IgD-negative memory B cell (primary cell): ENCODE results near the gene POU2F2. TPM values are rescaled to one million over a fixed set of nuclear protein-coding genes. Genes with fewer than 3 reads are reported as not detected.

Experiments used
- H3K27ac Mint-ChIP-seq, 3 donors: one replicate each; pipeline ENCODE4 v1.8.0; 2020 to 2022; ENCODE audit warnings: mild to moderate bottlenecking in 3 of 3, mixed read lengths in 3 of 3, moderate library complexity in 1 of 3
- H3K27me3 Mint-ChIP-seq: one replicate; pipeline ENCODE4 v1.8.0; 2021; ENCODE audit warnings: mixed read lengths
- H3K36me3 Mint-ChIP-seq: one replicate; pipeline ENCODE4 v1.8.0; 2020; ENCODE audit warnings: mild to moderate bottlenecking, mixed read lengths
- H3K4me1 Mint-ChIP-seq, 3 donors: one replicate each; pipeline ENCODE4 v1.8.0; 2020 to 2022; ENCODE audit warnings: mixed read lengths in 3 of 3, mild to moderate bottlenecking in 1 of 3
- H3K4me3 Mint-ChIP-seq, 4 donors: one replicate each; pipeline ENCODE4 v1.8.0; 2020 to 2022; ENCODE audit warnings: mild to moderate bottlenecking in 4 of 4, mixed read lengths in 4 of 4, moderate library complexity in 3 of 4
- H3K9me3 Mint-ChIP-seq, 3 donors: one replicate each; pipeline ENCODE4 v1.8.0; 2020 to 2021; ENCODE audit warnings: mixed read lengths in 3 of 3, mild to moderate bottlenecking in 1 of 3
- polyA plus RNA-seq: library from polyadenylated mRNA; unstranded; fragments of 300-500 nt; fragmentation: Illumina TruSeq; gene quantifications from one replicate; pipeline ENCODE4 v1.2.3, GENCODE V29; 2021

POU2F2 gene
- polyA plus RNA-seq, 1 donor from 2014 or later, result 89.1 TPM

GRCh38 chr19:42066075-42066754 lies 66.0 kb downstream of the POU2F2 start:
- no peaks in the 10 kb centered on the region for H3K9me3 Mint-ChIP-seq
- no peaks in the 10 kb centered on the region for H3K4me1 Mint-ChIP-seq
- peaks cover 18% of the 10 kb centered on the region for H3K27me3 Mint-ChIP-seq
- no peaks in the 10 kb centered on the region for H3K36me3 Mint-ChIP-seq
- H3K27ac Mint-ChIP-seq, result no peak overlapping the region
- H3K4me3 Mint-ChIP-seq, result no peak overlapping the region

- peaks cover 17% of the 10 kb centered on the region for H3K27me3 Mint-ChIP-seq
- H3K36me3 Mint-ChIP-seq, result no peaks in the 10 kb centered on the region
- H3K27ac Mint-ChIP-seq, result no peak overlapping the region
- H3K9me3 Mint-ChIP-seq, result no peaks in the 10 kb centered on the region
- H3K4me1 Mint-ChIP-seq, result no peaks in the 10 kb centered on the region
- H3K4me3 Mint-ChIP-seq, result no peak overlapping the region
Measured at GRCh38 chr19:42065511-42065910, 66.7 kb downstream of the POU2F2 start.

GRCh38 chr19:42065051-42065450 lies 67.2 kb downstream of the POU2F2 start:
- H3K9me3 Mint-ChIP-seq, result no peaks in the 10 kb centered on the region
- H3K27me3 Mint-ChIP-seq, result peaks cover 17% of the 10 kb centered on the region
- H3K36me3 Mint-ChIP-seq, result no peaks in the 10 kb centered on the region
- no peak overlapping the region for H3K27ac Mint-ChIP-seq
- no peaks in the 10 kb centered on the region for H3K4me1 Mint-ChIP-seq
- no peak overlapping the region for H3K4me3 Mint-ChIP-seq

- Mint-ChIP-seq H3K4me3 (no peak overlapping the region), H3K9me3 (no peaks in the 10 kb centered on the region), H3K36me3 (no peaks in the 10 kb centered on the region), H3K27ac (no peak overlapping the region), H3K27me3 (peaks cover 20% of the 10 kb centered on the region), H3K4me1 (no peaks in the 10 kb centered on the region)
Measured at GRCh38 chr19:42064432-42064831, 67.8 kb downstream of the POU2F2 start.

GRCh38 chr19:42062381-42062780 lies 69.9 kb downstream of the POU2F2 start:
- peaks cover 20% of the 10 kb centered on the region for H3K27me3 Mint-ChIP-seq
- no peaks in the 10 kb centered on the region for H3K36me3 Mint-ChIP-seq
- peak overlapping the region in 1 of 4 donors; percentile 36 for H3K4me3 Mint-ChIP-seq
- no peak overlapping the region for H3K27ac Mint-ChIP-seq
- H3K9me3 Mint-ChIP-seq, result no peaks in the 10 kb centered on the region
- no peaks in the 10 kb centered on the region for H3K4me1 Mint-ChIP-seq

- no peaks in the 10 kb centered on the region for H3K9me3 Mint-ChIP-seq
- no peaks in the 10 kb centered on the region for H3K4me1 Mint-ChIP-seq
- peaks cover 15% of the 10 kb centered on the region for H3K27me3 Mint-ChIP-seq
- no peak overlapping the region for H3K27ac Mint-ChIP-seq
- no peak overlapping the region for H3K4me3 Mint-ChIP-seq
- H3K36me3 Mint-ChIP-seq, result no peaks in the 10 kb centered on the region
Measured at GRCh38 chr19:42060117-42060516, 72.1 kb downstream of the POU2F2 start.

GRCh38 chr19:42059196-42059595 lies 73.0 kb downstream of the POU2F2 start:
- Mint-ChIP-seq H3K27me3 (peaks cover 15% of the 10 kb centered on the region), H3K9me3 (no peaks in the 10 kb centered on the region), H3K4me1 (no peaks in the 10 kb centered on the region), H3K27ac (peak overlapping the region in 1 of 3 donors; percentile 44), H3K4me3 (no peak overlapping the region), H3K36me3 (no peaks in the 10 kb centered on the region)

- H3K4me1 Mint-ChIP-seq, result no peaks in the 10 kb centered on the region
- H3K27ac Mint-ChIP-seq, result no peak overlapping the region
- H3K36me3 Mint-ChIP-seq, result no peaks in the 10 kb centered on the region
- H3K27me3 Mint-ChIP-seq, result peaks cover 12% of the 10 kb centered on the region
- H3K4me3 Mint-ChIP-seq, result no peak overlapping the region
- H3K9me3 Mint-ChIP-seq, result no peaks in the 10 kb centered on the region
Measured at GRCh38 chr19:42057846-42058245, 74.4 kb downstream of the POU2F2 start.

GRCh38 chr19:42054205-42054604 lies 78.0 kb downstream of the POU2F2 start:
- H3K9me3 Mint-ChIP-seq, result no peaks in the 10 kb centered on the region
- no peaks in the 10 kb centered on the region for H3K36me3 Mint-ChIP-seq
- no peak overlapping the region for H3K4me3 Mint-ChIP-seq
- H3K4me1 Mint-ChIP-seq, result peaks cover 0 to 3% (median under 1%) of the 10 kb centered on the region in 3 donors
- H3K27me3 Mint-ChIP-seq, result peaks cover 4% of the 10 kb centered on the region
- peak overlapping the region in 1 of 3 donors; percentile 54 for H3K27ac Mint-ChIP-seq

- peaks cover 0 to 6% (median 3%) of the 10 kb centered on the region in 3 donors for H3K4me1 Mint-ChIP-seq
- no peak overlapping the region for H3K4me3 Mint-ChIP-seq
- H3K27ac Mint-ChIP-seq, result peak overlapping the region in 1 of 3 donors; percentile 35
- H3K27me3 Mint-ChIP-seq, result peaks cover 4% of the 10 kb centered on the region
- H3K36me3 Mint-ChIP-seq, result no peaks in the 10 kb centered on the region
- H3K9me3 Mint-ChIP-seq, result no peaks in the 10 kb centered on the region
Measured at GRCh38 chr19:42053037-42053935, 79.0 kb downstream of the POU2F2 start.

- Mint-ChIP-seq H3K4me1 (peaks cover 0 to 6% (median 3%) of the 10 kb centered on the region in 3 donors), H3K27ac (peak overlapping the region in 1 of 3 donors; percentile 35), H3K9me3 (no peaks in the 10 kb centered on the region), H3K27me3 (peaks cover 4% of the 10 kb centered on the region), H3K36me3 (no peaks in the 10 kb centered on the region), H3K4me3 (no peak overlapping the region)
Measured at GRCh38 chr19:42052241-42052863, 79.9 kb downstream of the POU2F2 start.

GRCh38 chr19:42051166-42052115 lies 80.8 kb downstream of the POU2F2 start:
- Mint-ChIP-seq H3K27ac (peak overlapping the region in 1 of 3 donors; percentile 23), H3K27me3 (peaks cover 5% of the 10 kb centered on the region), H3K4me1 (peaks cover 0 to 6% (median 3%) of the 10 kb centered on the region in 3 donors), H3K9me3 (no peaks in the 10 kb centered on the region), H3K36me3 (no peaks in the 10 kb centered on the region), H3K4me3 (no peak overlapping the region)

- peaks cover 0 to under 1% (median 0%) of the 10 kb centered on the region in 3 donors for H3K9me3 Mint-ChIP-seq
Measured at GRCh38 chr19:42048992-42049391, 83.3 kb downstream of the POU2F2 start.

GRCh38 chr19:42045575-42045974 lies 86.7 kb downstream of the POU2F2 start:
- no peak overlapping the region for H3K4me3 Mint-ChIP-seq

More at GRCh38 chr19:42048992-42049391, 83.3 kb downstream of the POU2F2 start:
- peak overlapping the region in 3 of 4 donors; percentile 13 to 66 (median 59) for H3K4me3 Mint-ChIP-seq
- H3K27ac Mint-ChIP-seq, result peak overlapping the region in 1 of 3 donors; percentile 67
- peaks cover 3% of the 10 kb centered on the region for H3K27me3 Mint-ChIP-seq
- peaks cover 0 to 6% (median 3%) of the 10 kb centered on the region in 3 donors for H3K4me1 Mint-ChIP-seq
- H3K36me3 Mint-ChIP-seq, result no peaks in the 10 kb centered on the region

More at GRCh38 chr19:42045575-42045974, 86.7 kb downstream of the POU2F2 start:
- Mint-ChIP-seq H3K36me3 (no peaks in the 10 kb centered on the region), H3K27ac (no peak overlapping the region), H3K4me1 (peaks cover 0 to 6% (median 4%) of the 10 kb centered on the region in 3 donors), H3K9me3 (peaks cover 0 to 2% (median 0%) of the 10 kb centered on the region in 3 donors), H3K27me3 (peaks cover 4% of the 10 kb centered on the region)
